ENCODE measurements around the gene SGMS1. TPM values are rescaled to one million over a fixed set of nuclear protein-coding genes. Genes with fewer than 3 reads are reported as not detected.

The SGMS1 gene
- total and polyA plus RNA-seq, 2 donors from 2014 or later, result 13.6 to 100 TPM

GRCh38 chr10:50326172-50326555, 297.6 kb downstream of the SGMS1 start:
- Histone ChIP-seq H3K27me3 (ENCODE audit: control insufficient read depth, insufficient read depth, low read length) (no peaks in the 10 kb centered on the region), H3K4me1 (ENCODE audit: control insufficient read depth in 2 of 3, insufficient read depth in 2 of 3, low read depth in 1 of 3, low read length in 3 of 3) (no peaks in the 10 kb centered on the region), H3K9ac (ENCODE audit: low read length in 3 of 3) (no peak overlapping the region), H3K27ac (ENCODE audit: low read depth in 2 of 2, low read length in 2 of 2) (no peak overlapping the region), H3K4me3 (ENCODE audit: low read length in 3 of 3) (no peak overlapping the region), H3K9me3 (ENCODE audit: control insufficient read depth in 2 of 3, insufficient read depth in 1 of 3, low read length in 3 of 3) (no peaks in the 10 kb centered on the region), H3K36me3 (ENCODE audit: control insufficient read depth in 2 of 3, insufficient read depth in 3 of 3, low read length in 3 of 3) (no peaks in the 10 kb centered on the region)
- no peak for DNase-seq
- no peak for FAIRE-seq
- intact Hi-C loops (cut with DNase I), result no loop called here
- no peak for TF ChIP-seq CTCF (IDR thresholded peaks at IDR 0.05; ENCODE audit: borderline replicate concordance, extremely low read depth, insufficient read depth)

DNA sequence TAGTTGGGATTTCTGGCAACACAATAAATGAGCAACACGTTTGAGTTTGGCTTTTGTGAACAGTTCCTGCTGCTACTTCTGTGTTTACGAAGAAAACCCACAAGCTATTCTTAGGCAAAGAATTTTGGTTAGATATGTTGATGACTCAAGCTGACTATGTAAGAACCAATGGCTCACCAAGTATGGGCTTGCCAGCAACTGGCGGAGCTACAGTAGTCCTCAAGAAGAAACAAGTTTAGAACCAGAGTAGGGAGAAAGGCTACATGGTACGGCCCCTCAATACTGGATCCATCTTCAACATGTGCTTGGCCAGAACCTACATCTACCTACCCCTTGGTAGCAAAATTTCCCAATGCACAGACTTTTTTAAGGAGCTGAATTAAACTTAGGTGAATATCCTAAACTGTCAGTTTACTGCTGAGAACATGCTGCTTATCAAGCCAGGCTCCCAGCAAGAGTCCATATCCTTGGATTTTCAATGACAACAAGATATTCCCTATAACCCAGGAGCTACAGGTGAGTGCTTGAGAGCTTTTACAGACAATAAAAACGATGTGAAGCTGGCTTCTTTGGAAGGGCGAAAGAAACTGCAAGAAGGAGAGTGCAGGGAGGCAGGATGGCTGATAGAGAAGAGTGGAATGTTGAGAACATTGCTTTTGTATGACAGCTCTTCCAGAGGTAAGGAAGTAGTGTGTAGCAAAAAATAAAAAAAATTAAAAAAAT, 298.1 kb downstream of the SGMS1 start:
- no peak overlapping the region for H3K27ac ChIP-seq (ENCODE audit: low read depth in 2 of 2, low read length in 2 of 2)
- no peak for TF ChIP-seq CTCF (IDR thresholded peaks at IDR 0.05; ENCODE audit: borderline replicate concordance, extremely low read depth, insufficient read depth)
- H3K36me3 ChIP-seq (ENCODE audit: control insufficient read depth in 2 of 3, insufficient read depth in 3 of 3, low read length in 3 of 3), result no peaks in the 10 kb centered on the region
- H3K9me3 ChIP-seq (ENCODE audit: control insufficient read depth in 2 of 3, insufficient read depth in 1 of 3, low read length in 3 of 3), result no peaks in the 10 kb centered on the region
- no peaks in the 10 kb centered on the region for H3K4me1 ChIP-seq (ENCODE audit: control insufficient read depth in 2 of 3, insufficient read depth in 2 of 3, low read depth in 1 of 3, low read length in 3 of 3)
- intact Hi-C loops (cut with DNase I), result no loop called here
- H3K9ac ChIP-seq (ENCODE audit: low read length in 3 of 3), result no peak overlapping the region
- no peak overlapping the region for H3K4me3 ChIP-seq (ENCODE audit: low read length in 3 of 3)
- DNase-seq (no peak), FAIRE-seq (no peak)
- no peaks in the 10 kb centered on the region for H3K27me3 ChIP-seq (ENCODE audit: control insufficient read depth, insufficient read depth, low read length)

- Histone ChIP-seq H3K36me3 (ENCODE audit: control insufficient read depth in 2 of 3, insufficient read depth in 3 of 3, low read length in 3 of 3) (no peaks in the 10 kb centered on the region), H3K4me1 (ENCODE audit: control insufficient read depth in 2 of 3, insufficient read depth in 2 of 3, low read depth in 1 of 3, low read length in 3 of 3) (no peaks in the 10 kb centered on the region), H3K27ac (ENCODE audit: low read depth in 2 of 2, low read length in 2 of 2) (no peak overlapping the region), H3K9me3 (ENCODE audit: control insufficient read depth in 2 of 3, insufficient read depth in 1 of 3, low read length in 3 of 3) (no peaks in the 10 kb centered on the region), H3K27me3 (ENCODE audit: control insufficient read depth, insufficient read depth, low read length) (no peaks in the 10 kb centered on the region), H3K4me3 (ENCODE audit: low read length in 3 of 3) (no peak overlapping the region), H3K9ac (ENCODE audit: low read length in 3 of 3) (no peak overlapping the region)
- DNase-seq (no peak), FAIRE-seq (no peak)
- intact Hi-C loops (cut with DNase I), result no loop called here
- no peak for TF ChIP-seq CTCF (IDR thresholded peaks at IDR 0.05; ENCODE audit: borderline replicate concordance, extremely low read depth, insufficient read depth)
Measured at GRCh38 chr10:50324680-50325393, 298.9 kb downstream of the SGMS1 start.
